H9 (cell line): ENCODE data around the gene MYO5C. TPM values are rescaled to one million over a fixed set of nuclear protein-coding genes. Genes with fewer than 3 reads are reported as not detected.

Source experiments
- DNase-seq: peaks from one replicate; pipeline ENCODE4 v3.0.0-alpha.2; 2017
- H2AFZ ChIP-seq: one replicate; pipeline ENCODE4 v1.6.1; 2013; ENCODE audit warnings: mild to moderate bottlenecking, low read length, control low read depth, moderate library complexity
- H2AK5ac ChIP-seq: 2 replicates; pipeline ENCODE4 v1.6.1; 2013; ENCODE audit warnings: low read length, control low read depth, mixed read lengths; ENCODE audit not compliant: insufficient read length
- H2BK120ac ChIP-seq: one replicate; pipeline ENCODE4 v1.6.1; 2013; ENCODE audit warnings: low read depth, mild to moderate bottlenecking, low read length, control low read depth, inconsistent platforms; ENCODE audit not compliant: poor library complexity, severe bottlenecking
- H2BK12ac ChIP-seq: 2 replicates; pipeline ENCODE4 v1.6.1; 2013; ENCODE audit warnings: low read length, control low read depth, mixed read lengths, low read depth; ENCODE audit not compliant: insufficient read length
- H2BK15ac ChIP-seq: 2 replicates; pipeline ENCODE4 v1.6.1; 2013; ENCODE audit warnings: low read depth, low read length, control low read depth
- H2BK20ac ChIP-seq: one replicate; pipeline ENCODE4 v1.6.1; 2013; ENCODE audit warnings: low read depth, mild to moderate bottlenecking, low read length, control low read depth, inconsistent platforms; ENCODE audit not compliant: poor library complexity, severe bottlenecking
- H2BK5ac ChIP-seq: 2 replicates; pipeline ENCODE4 v1.6.1; 2013; ENCODE audit warnings: low read length, control low read depth, mixed read lengths; ENCODE audit not compliant: insufficient read length
- H3K14ac ChIP-seq: 2 replicates; pipeline ENCODE4 v1.6.1; 2013; ENCODE audit warnings: low read length, control low read depth; ENCODE audit not compliant: insufficient read depth
- H3K18ac ChIP-seq: 2 replicates; pipeline ENCODE4 v1.6.1; 2013; ENCODE audit warnings: low read depth, mild to moderate bottlenecking, mixed read lengths, low read length, control low read depth; ENCODE audit not compliant: insufficient read length
- H3K23ac ChIP-seq: 2 replicates; pipeline ENCODE4 v1.6.1; 2013; ENCODE audit warnings: low read length, control low read depth, mixed read lengths, low read depth; ENCODE audit not compliant: insufficient read length
- H3K23me2 ChIP-seq: 2 replicates; pipeline ENCODE4 v1.6.1; 2013; ENCODE audit warnings: low read depth, mild to moderate bottlenecking, mixed read lengths, low read length, control low read depth; ENCODE audit not compliant: insufficient read length, poor library complexity, severe bottlenecking
- H3K27ac ChIP-seq: 2 replicates; pipeline ENCODE4 v1.5.1; 2013; ENCODE audit warnings: low read length, control low read depth, mixed read lengths, low read depth; ENCODE audit not compliant: insufficient read length
- H3K27me3 ChIP-seq: 2 replicates; pipeline ENCODE4 v1.6.1; 2013; ENCODE audit warnings: low read length, control low read depth, inconsistent platforms; ENCODE audit not compliant: insufficient read depth
- H3K4ac ChIP-seq: 2 replicates; pipeline ENCODE4 v1.6.1; 2013; ENCODE audit warnings: low read depth, mild to moderate bottlenecking, control low read depth, inconsistent platforms, low read length, moderate library complexity
- H3K4me1 ChIP-seq: 2 replicates; pipeline ENCODE4 v1.6.1; 2013; ENCODE audit warnings: low read length, control low read depth, inconsistent platforms; ENCODE audit not compliant: insufficient read depth
- H3K4me2 ChIP-seq: 2 replicates; pipeline ENCODE4 v1.6.1; 2013; ENCODE audit warnings: low read length, control low read depth, mixed read lengths; ENCODE audit not compliant: insufficient read length, insufficient read depth
- H3K56ac ChIP-seq: 2 replicates; pipeline ENCODE4 v1.6.1; 2013; ENCODE audit warnings: low read depth, mild to moderate bottlenecking, mixed read lengths, low read length, control low read depth; ENCODE audit not compliant: insufficient read length
- H3K79me1 ChIP-seq: 2 replicates; pipeline ENCODE4 v1.6.1; 2013; ENCODE audit warnings: low read depth, mild to moderate bottlenecking, moderate library complexity, low read length, control low read depth, inconsistent platforms; ENCODE audit not compliant: insufficient read depth, poor library complexity, severe bottlenecking
- H3K79me2 ChIP-seq: 2 replicates; pipeline ENCODE4 v1.6.1; 2013; ENCODE audit warnings: low read length, control low read depth, inconsistent platforms; ENCODE audit not compliant: insufficient read depth
- H3K9ac ChIP-seq: 2 replicates; pipeline ENCODE4 v1.6.1; 2013; ENCODE audit warnings: low read length, control low read depth, mixed read lengths; ENCODE audit not compliant: insufficient read length; ENCODE audit errors: extremely low read depth
- H3K9me3 ChIP-seq: one replicate; pipeline ENCODE4 v1.6.1; 2013; ENCODE audit warnings: low read depth, low read length, inconsistent platforms; ENCODE audit not compliant: control insufficient read depth
- H3T11ph ChIP-seq: one replicate; pipeline ENCODE4 v1.6.1; 2013; ENCODE audit warnings: mild to moderate bottlenecking, low read length, control low read depth, inconsistent platforms
- H4K20me1 ChIP-seq: one replicate; pipeline ENCODE4 v1.6.1; 2013; ENCODE audit not compliant: control insufficient read depth, insufficient read length, insufficient read depth
- H4K5ac ChIP-seq: 2 replicates; pipeline ENCODE4 v1.6.1; 2013; ENCODE audit warnings: low read depth, mild to moderate bottlenecking, mixed read lengths, low read length, control low read depth; ENCODE audit not compliant: insufficient read length
- H4K8ac ChIP-seq: replicated peaks from 2 replicates; pipeline ENCODE4 v1.6.1; 2013; ENCODE audit warnings: low read length, control low read depth, mixed read lengths, low read depth; ENCODE audit not compliant: insufficient read length
- H4K91ac ChIP-seq: 2 replicates; pipeline ENCODE4 v1.6.1; 2013; ENCODE audit warnings: low read depth, mild to moderate bottlenecking, moderate library complexity, mixed read lengths, low read length, control low read depth; ENCODE audit not compliant: insufficient read length
- H3K27ac Mint-ChIP-seq, 3 experiments: 2 replicates in 2 of 3; 3 replicates in 1 of 3; pipeline ENCODE4 v1.8.0; 2020 to 2021; ENCODE audit warnings: mixed read lengths in 3 of 3, mild to moderate bottlenecking in 1 of 3, moderate library complexity in 1 of 3
- H3K27me3 Mint-ChIP-seq: 2 replicates; pipeline ENCODE4 v1.8.0; 2021; ENCODE audit warnings: low read depth, mild to moderate bottlenecking, moderate library complexity, mixed read lengths
- H3K36me3 Mint-ChIP-seq, 3 experiments: 2 replicates in 2 of 3; 3 replicates in 1 of 3; pipeline ENCODE4 v1.8.0; 2020 to 2021; ENCODE audit warnings: low read depth in 3 of 3, mixed read lengths in 3 of 3; ENCODE audit not compliant: insufficient read depth in 1 of 3
- H3K4me1 Mint-ChIP-seq, 2 experiments: 2 replicates each; pipeline ENCODE4 v1.8.0; 2020; ENCODE audit warnings: mixed read lengths in 2 of 2
- H3K4me3 Mint-ChIP-seq, 2 experiments: 2 replicates in 1 of 2; 3 replicates in 1 of 2; pipeline ENCODE4 v1.8.0; 2020 to 2021; ENCODE audit warnings: mild to moderate bottlenecking in 2 of 2, mixed read lengths in 2 of 2, moderate library complexity in 1 of 2
- H3K9me3 Mint-ChIP-seq, 2 experiments: 2 replicates in 1 of 2; 3 replicates in 1 of 2; pipeline ENCODE4 v1.8.0; 2020; ENCODE audit warnings: mild to moderate bottlenecking in 2 of 2, mixed read lengths in 2 of 2, moderate library complexity in 1 of 2
- whole genome bisulfite sequencing: extraction: QIAGEN DNeasy Blood & Tissue Kit; methylation state at CpG from one replicate; pipeline ENCODE4 v1.1.7; 2013; ENCODE audit warnings: missing lambda C conversion rate, low lambda C conversion rate, mixed read lengths; ENCODE audit not compliant: insufficient read length; ENCODE audit errors: extremely low coverage; 5-methylcytosine and 5-hydroxymethylcytosine counted together
- total RNA-seq: library from RNA; stranded (reverse); gene quantifications from 2 replicates; pipeline ENCODE4 v1.2.1, GENCODE V29; 2021
- TF ChIP-seq, protein P1 (sequence below): fragments of 200-600 bp; sonication (generic); conservative IDR thresholded peaks from 3 replicates; pipeline ENCODE4 v1.8.0; 2021; ENCODE audit warnings: antibody characterized with exemption, mild to moderate bottlenecking

Gene MYO5C
- total RNA-seq, 1 experiment from 2014 or later: 22.2 TPM

DNA sequence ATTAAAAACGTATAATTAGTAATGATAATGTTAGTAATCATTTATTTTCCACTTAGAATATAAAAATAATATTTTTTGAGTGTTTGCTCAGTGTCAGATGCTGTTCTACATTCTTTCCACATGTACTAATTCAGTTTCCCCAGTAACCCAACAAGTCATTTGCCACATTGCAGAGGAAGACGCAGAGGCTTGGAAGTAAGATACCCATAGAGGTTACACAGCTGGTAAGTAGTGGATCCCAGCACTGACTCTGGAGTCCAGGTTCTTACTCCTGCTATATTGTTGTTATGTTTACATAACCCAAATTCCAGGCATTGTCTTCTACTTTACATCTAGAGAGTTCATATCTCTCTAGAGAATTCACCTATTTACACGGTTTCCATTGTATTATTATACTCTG is 48.2 kb upstream of the MYO5C start:
- Histone ChIP-seq H3K23me2 (no peaks in the 10 kb centered on the region), H4K91ac (no peak overlapping the region), H3T11ph (no peak overlapping the region), H3K14ac (no peak overlapping the region), H2BK20ac (no peak overlapping the region), H3K9ac (no peak overlapping the region), H3K79me1 (no peaks in the 10 kb centered on the region), H2BK120ac (no peak overlapping the region), H2AK5ac (no peak overlapping the region), H2BK12ac (no peak overlapping the region), H3K23ac (no peak overlapping the region), H4K20me1 (no peaks in the 10 kb centered on the region), H4K5ac (no peak overlapping the region), H4K8ac (no peak overlapping the region), H2BK15ac (no peak overlapping the region), H3K79me2 (no peaks in the 10 kb centered on the region), H3K27ac (no peak overlapping the region), H3K56ac (no peak overlapping the region), H3K27me3 (no peaks in the 10 kb centered on the region), H2AFZ (no peak overlapping the region), H3K9me3 (no peaks in the 10 kb centered on the region), H3K4ac (no peak overlapping the region), H3K18ac (no peak overlapping the region), H3K4me2 (no peak overlapping the region), H2BK5ac (no peak overlapping the region), H3K4me1 (no peaks in the 10 kb centered on the region; the same call in 1 of the 2 replicates)
- Mint-ChIP-seq H3K9me3 (no peaks in the 10 kb centered on the region), H3K4me1 (peaks cover 17 to 18% of the 10 kb centered on the region in 2 experiments), H3K36me3 (0 out of 7 replicates have a peak, but pooled peaks cover 0 to 6% (median 2%) of the 10 kb centered on the region in 3 experiments), H3K27ac (no peak overlapping the region), H3K4me3 (no peak overlapping the region), H3K27me3 (no peaks in the 10 kb centered on the region)
- TF ChIP-seq, protein P1, sequence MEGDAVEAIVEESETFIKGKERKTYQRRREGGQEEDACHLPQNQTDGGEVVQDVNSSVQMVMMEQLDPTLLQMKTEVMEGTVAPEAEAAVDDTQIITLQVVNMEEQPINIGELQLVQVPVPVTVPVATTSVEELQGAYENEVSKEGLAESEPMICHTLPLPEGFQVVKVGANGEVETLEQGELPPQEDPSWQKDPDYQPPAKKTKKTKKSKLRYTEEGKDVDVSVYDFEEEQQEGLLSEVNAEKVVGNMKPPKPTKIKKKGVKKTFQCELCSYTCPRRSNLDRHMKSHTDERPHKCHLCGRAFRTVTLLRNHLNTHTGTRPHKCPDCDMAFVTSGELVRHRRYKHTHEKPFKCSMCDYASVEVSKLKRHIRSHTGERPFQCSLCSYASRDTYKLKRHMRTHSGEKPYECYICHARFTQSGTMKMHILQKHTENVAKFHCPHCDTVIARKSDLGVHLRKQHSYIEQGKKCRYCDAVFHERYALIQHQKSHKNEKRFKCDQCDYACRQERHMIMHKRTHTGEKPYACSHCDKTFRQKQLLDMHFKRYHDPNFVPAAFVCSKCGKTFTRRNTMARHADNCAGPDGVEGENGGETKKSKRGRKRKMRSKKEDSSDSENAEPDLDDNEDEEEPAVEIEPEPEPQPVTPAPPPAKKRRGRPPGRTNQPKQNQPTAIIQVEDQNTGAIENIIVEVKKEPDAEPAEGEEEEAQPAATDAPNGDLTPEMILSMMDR: no peak
- no CpG with 5 or more reads among the region's 3 CpGs for WGBS
- no peak for DNase-seq
